ENCODE measurements around the gene TRMT1.

TRMT1 gene

GRCh38 chr19:13097033-13097462, 19.5 kb downstream of the TRMT1 start:
- no peak for DNase-seq (ENCODE audit: low read depth)
- H3K4me3 ChIP-seq (ENCODE audit: low read depth, low read length) = no peak overlapping the region
- in situ Hi-C loops (cut with HindIII; ENCODE audit: low sequenced_read_pairs) = no loop called here
- TF ChIP-seq CTCF (IDR thresholded peaks at IDR 0.05; ENCODE audit: low read depth, low read length, missing control alignments) = no peak

GRCh38 chr19:13095934-13096927, 20.3 kb downstream of the TRMT1 start:
- H3K4me3 ChIP-seq (ENCODE audit: low read depth, low read length) = no peak overlapping the region
- TF ChIP-seq CTCF (IDR thresholded peaks at IDR 0.05; ENCODE audit: low read depth, low read length, missing control alignments) = peak; percentile 15
- in situ Hi-C loops (cut with HindIII; ENCODE audit: low sequenced_read_pairs) = no loop called here
- no peak for DNase-seq (ENCODE audit: low read depth)

GRCh38 chr19:13095393-13095784, 21.2 kb downstream of the TRMT1 start:
- H3K4me3 ChIP-seq (ENCODE audit: low read depth, low read length) = no peak overlapping the region
- in situ Hi-C loops (cut with HindIII; ENCODE audit: low sequenced_read_pairs) = no loop called here
- no peak for TF ChIP-seq CTCF (IDR thresholded peaks at IDR 0.05; ENCODE audit: low read depth, low read length, missing control alignments)
- DNase-seq (ENCODE audit: low read depth) = no peak

- in situ Hi-C loops (cut with HindIII; ENCODE audit: low sequenced_read_pairs) = no loop called here
- no peak for DNase-seq (ENCODE audit: low read depth)
- H3K4me3 ChIP-seq (ENCODE audit: low read depth, low read length) = no peak overlapping the region
- TF ChIP-seq CTCF (IDR thresholded peaks at IDR 0.05; ENCODE audit: low read depth, low read length, missing control alignments) = no peak
Observed at GRCh38 chr19:13094771-13095392, 21.7 kb downstream of the TRMT1 start.

GRCh38 chr19:13094106-13094504, 22.4 kb downstream of the TRMT1 start:
- in situ Hi-C loops (cut with HindIII; ENCODE audit: low sequenced_read_pairs) = no loop called here

More at GRCh38 chr19:13094106-13094504, 22.4 kb downstream of the TRMT1 start:
- no peak overlapping the region for H3K4me3 ChIP-seq (ENCODE audit: low read depth, low read length)
- DNase-seq (ENCODE audit: low read depth) = no peak
- no peak for TF ChIP-seq CTCF (IDR thresholded peaks at IDR 0.05; ENCODE audit: low read depth, low read length, missing control alignments)

All from astrocyte of the cerebellum (primary cell).